Measurements from ENCODE around the gene MAP7.

Gene MAP7

GRCh38 chr6:136563386-136564152 is 13.3 kb upstream of the MAP7 start:
- no peak for DNase-seq

GRCh38 chr6:136562211-136562610 is 12.0 kb upstream of the MAP7 start:
- no peak for DNase-seq

GRCh38 chr6:136553166-136553787 is 3.1 kb upstream of the MAP7 start:
- DNase-seq, result no peak

- DNase-seq, result no peak
Measured at GRCh38 chr6:136552054-136552453, 1.8 kb upstream of the MAP7 start.

GRCh38 chr6:136551103-136551502 is 881 bp upstream of the MAP7 start:
- DNase-seq, result no peak

- no peak for DNase-seq
Measured at GRCh38 chr6:136550045-136550329, 235 bp downstream of the MAP7 start.

- DNase-seq, result no peak
Measured at GRCh38 chr6:136549300-136550044, 750 bp downstream of the MAP7 start.

GRCh38 chr6:136548582-136549299 is 1.5 kb downstream of the MAP7 start:
- DNase-seq, result no peak

- DNase-seq, result no peak
Measured at GRCh38 chr6:136547871-136548270, 2.4 kb downstream of the MAP7 start.

GRCh38 chr6:136547336-136547735 is 2.9 kb downstream of the MAP7 start:
- no peak for DNase-seq

- no peak for DNase-seq
Measured at GRCh38 chr6:136546331-136546730, 3.9 kb downstream of the MAP7 start.

GRCh38 chr6:136544326-136544725 is 5.9 kb downstream of the MAP7 start:
- DNase-seq, result no peak

- DNase-seq, result no peak
Measured at GRCh38 chr6:136541395-136541794, 8.8 kb downstream of the MAP7 start.

GRCh38 chr6:136539967-136540652 is 10.1 kb downstream of the MAP7 start:
- no peak for DNase-seq

GRCh38 chr6:136538836-136539235 is 11.4 kb downstream of the MAP7 start:
- no peak for DNase-seq

GRCh38 chr6:136535880-136536650 is 14.2 kb downstream of the MAP7 start:
- DNase-seq, result no peak

GRCh38 chr6:136535017-136535765 is 15.0 kb downstream of the MAP7 start:
- no peak for DNase-seq

- DNase-seq, result no peak
Measured at GRCh38 chr6:136534268-136534667, 16.0 kb downstream of the MAP7 start.

- no peak for DNase-seq
Measured at GRCh38 chr6:136533487-136533886, 16.7 kb downstream of the MAP7 start.

GRCh38 chr6:136532030-136532429 is 18.2 kb downstream of the MAP7 start:
- DNase-seq, result no peak

- no peak for DNase-seq
Measured at GRCh38 chr6:136529710-136530109, 20.5 kb downstream of the MAP7 start.

All from CD4-positive, alpha-beta T cell treated with Interleukin-17A for 4 hours (primary cell).